ENCODE results near the gene CRK.
"Not testable (repeated sequence)": the region's sequence is repeated elsewhere in the genome, so short reads cannot be mapped to it uniquely, and the experiment has no call there.

Gene CRK

GRCh38 chr17:1462164-1463112 is 6.4 kb upstream of the CRK start:
- no peak for DNase-seq

DNA sequence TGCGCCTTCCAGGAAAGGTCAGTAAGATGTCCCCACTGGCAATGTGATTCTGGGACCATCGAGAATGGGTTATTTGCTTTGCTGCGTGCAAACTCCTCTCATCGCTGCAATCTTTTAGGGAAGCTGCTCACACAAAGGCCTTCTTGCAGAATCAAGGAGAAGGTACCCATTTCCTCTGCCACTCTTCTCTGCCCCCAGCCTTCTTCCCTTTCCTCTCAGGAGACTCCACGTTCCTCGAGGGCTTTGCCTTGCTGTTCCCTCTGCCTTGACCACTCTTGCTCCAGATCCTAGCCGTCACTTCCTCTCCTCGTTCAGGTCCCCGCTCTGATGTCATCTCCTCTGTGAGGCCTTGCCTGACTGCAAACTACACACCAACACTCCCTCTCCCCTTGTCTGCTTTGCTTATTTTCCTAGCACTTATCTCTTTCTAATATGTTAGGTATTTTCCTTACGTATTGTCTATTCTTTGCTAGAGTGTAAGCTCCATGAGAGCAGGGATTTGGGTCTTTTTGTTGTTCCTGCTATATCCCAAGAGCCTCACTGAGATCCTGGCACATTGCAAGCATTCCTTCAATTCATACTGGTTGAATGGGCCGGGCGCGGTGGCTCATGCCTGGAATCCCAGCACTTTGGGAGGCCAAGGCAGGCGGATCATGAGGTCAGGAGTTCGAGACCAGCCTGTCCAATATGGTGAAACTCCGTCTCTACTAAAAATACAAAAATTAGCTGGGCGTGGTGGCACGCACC is 5.3 kb upstream of the CRK start:
- DNase-seq: no peak

GRCh38 chr17:1460233-1460632 is 4.2 kb upstream of the CRK start:
- no peak for DNase-seq

GRCh38 chr17:1455291-1455796 is 688 bp downstream of the CRK start:
- peak; percentile 18 for DNase-seq

- DNase-seq: no peak
These were observed 1.5 kb downstream of the CRK start for GRCh38 chr17:1454541-1454940.

DNA sequence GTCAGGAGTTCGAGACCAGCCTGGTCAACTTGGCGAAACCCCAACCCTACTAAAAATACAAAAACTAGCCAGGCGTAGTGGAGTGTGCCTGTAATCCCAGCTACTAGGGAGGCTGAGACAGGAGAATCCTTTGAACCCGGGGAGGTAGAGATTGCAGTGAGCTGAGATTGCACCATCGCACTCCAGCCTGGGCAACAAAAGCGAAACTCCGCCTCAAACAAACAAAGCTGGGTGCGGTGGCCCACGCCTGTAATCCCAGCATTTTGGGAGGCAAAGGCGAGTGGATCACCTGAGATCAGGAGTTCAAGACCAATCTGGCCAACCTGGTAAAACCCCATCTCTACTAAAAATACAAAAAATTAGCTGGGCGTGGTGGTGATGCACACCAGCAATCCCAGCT is 2.3 kb downstream of the CRK start:
- not testable (repeated sequence) for DNase-seq

DNA sequence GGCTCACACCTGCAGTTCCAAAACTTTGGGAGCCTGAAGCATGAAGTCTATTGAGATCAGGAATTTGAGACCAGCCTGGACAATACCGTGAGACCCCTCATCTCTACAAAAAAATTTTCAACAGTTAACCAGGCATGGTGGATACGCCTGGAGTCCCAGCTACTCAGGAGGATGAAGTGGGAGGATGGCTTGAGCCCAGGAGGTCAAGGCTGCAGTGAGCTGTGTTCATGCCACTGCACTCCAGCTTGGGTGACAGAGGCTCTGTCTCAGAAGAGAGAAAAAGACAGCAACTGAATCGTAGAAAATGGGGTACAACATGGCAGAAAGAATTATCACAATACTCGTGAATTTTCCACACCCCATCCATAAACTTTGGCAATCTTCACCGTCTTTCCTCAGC is 3.2 kb downstream of the CRK start:
- DNase-seq: no peak

GRCh38 chr17:1450261-1450660 is 5.8 kb downstream of the CRK start:
- DNase-seq: not testable (repeated sequence)

- no peak for DNase-seq
These were observed 6.5 kb downstream of the CRK start for GRCh38 chr17:1449412-1449967.

GRCh38 chr17:1447052-1447451 is 9.0 kb downstream of the CRK start:
- DNase-seq: no peak

DNA sequence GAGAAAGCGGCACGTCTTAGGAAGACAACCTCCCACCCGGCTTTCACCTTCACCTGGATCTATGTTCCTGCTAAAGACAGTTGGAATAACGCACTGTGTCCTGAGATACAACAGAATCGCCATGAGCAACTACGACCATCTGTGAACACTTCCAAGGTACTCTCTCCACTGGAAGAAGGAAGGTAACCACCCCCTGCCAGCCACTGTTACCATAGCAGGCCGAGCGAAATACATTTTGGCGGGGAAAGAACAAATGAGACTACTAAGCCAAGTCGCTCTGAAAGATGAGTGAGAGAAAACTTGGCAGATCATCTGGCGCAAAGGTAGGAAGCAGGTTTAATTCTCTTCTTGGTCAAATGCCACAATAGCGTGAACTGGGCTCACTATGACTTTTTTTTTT is 9.8 kb downstream of the CRK start:
- DNase-seq: no peak

DNA sequence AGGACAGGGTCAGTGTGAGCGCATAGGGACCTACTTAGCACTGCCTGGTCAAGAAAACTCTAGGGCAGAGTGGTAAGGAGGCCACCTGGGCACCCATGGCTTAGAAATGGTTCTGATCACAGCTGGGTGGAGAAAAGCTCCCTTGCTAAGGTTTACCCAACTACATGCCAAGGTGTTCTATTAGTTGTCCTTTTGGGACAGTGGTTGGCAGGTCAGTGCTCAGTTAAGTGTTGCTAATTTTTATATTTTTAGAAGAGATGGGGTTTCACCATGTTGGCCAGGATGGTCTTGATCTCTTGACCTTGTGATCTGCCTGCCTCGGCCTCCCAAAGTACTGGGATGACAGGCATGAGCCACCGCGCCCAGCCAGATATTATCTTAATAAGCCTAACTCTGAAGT is 10.3 kb downstream of the CRK start:
- DNase-seq: not testable (repeated sequence)

- DNase-seq: not testable (repeated sequence)
These were observed 13.3 kb downstream of the CRK start for GRCh38 chr17:1442721-1443120.

DNA sequence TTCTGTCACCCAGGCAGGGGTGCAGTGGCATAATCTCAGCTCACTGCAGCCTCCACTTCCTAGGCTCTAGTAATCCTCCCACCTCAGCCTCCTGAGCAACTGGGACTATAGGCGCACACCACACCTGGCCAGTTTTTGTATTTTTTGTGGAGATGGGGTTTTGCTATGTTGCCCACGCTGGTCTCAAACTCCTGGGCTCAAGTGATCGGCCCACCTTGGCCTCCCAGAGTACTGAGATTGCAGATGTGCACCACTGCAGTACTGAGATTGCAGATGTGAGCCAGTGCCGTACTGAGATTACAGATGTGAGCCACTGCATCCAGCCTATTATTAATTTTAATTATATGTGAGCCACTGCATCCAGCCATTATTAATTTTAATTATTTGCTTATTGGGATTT is 13.8 kb downstream of the CRK start:
- DNase-seq: no peak

- DNase-seq: no peak
These were observed 15.1 kb downstream of the CRK start for GRCh38 chr17:1440921-1441320.

- DNase-seq: no peak
These were observed 17.4 kb downstream of the CRK start for GRCh38 chr17:1438593-1439083.

DNA sequence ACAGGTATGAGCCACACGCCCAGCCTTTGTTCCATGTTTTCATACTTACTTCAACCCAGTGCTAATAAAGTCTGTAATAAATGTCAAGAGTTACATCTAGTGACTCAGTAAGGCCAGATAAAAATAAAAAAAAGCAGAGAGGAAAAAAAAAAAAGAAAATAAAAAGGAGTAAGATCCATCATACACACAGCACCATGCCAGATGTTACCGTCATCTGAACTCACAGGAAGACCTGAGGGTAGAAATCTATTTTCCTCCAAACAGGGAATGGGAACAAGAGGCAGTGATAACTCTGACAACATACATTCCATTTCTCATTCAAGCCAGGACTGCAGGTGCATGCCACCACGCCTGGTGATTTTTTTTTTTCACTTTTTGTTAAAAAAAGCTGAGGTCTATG is 20.7 kb downstream of the CRK start:
- no peak for DNase-seq

DNA sequence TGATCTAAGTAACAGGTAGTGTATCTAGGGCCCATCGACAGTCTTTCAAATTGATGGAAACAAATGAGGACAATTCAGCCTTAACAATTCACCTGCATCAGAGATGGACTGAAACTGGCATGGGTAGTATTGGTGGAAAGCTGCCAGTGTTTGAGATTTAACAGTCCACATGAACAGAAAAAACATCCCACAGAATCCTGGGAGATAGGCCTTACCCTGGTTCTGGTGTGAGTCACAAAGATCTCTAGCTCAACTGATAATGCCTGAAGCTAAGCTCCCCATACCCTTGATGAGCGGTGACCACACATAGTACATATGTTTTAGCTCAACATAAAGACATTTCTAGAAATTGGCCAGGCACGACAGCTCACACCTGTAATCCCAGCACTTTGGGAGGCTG is 21.9 kb downstream of the CRK start:
- no peak for DNase-seq

DNA sequence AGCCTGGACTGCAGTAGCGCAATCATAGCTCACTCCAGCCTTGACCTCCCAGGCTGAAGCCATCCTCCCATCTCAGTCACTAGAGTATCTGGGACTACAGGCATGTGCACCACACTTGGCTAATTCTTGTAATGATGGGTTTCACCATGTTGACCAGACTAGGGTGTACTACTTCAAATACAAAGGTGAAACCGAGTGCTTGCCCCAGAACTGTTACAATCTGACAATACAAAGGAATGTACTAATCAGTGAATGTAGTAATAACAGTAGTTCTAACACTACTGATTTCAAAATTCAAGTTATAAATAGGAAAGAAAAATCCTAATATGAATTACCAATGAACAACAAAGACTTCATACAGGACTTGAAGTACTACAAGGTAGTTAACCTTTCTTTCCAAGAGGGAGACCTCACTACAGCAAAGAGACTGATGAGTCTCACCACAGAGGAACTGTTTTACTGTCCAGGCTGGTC is 24.4 kb downstream of the CRK start:
- no peak for DNase-seq

DNA sequence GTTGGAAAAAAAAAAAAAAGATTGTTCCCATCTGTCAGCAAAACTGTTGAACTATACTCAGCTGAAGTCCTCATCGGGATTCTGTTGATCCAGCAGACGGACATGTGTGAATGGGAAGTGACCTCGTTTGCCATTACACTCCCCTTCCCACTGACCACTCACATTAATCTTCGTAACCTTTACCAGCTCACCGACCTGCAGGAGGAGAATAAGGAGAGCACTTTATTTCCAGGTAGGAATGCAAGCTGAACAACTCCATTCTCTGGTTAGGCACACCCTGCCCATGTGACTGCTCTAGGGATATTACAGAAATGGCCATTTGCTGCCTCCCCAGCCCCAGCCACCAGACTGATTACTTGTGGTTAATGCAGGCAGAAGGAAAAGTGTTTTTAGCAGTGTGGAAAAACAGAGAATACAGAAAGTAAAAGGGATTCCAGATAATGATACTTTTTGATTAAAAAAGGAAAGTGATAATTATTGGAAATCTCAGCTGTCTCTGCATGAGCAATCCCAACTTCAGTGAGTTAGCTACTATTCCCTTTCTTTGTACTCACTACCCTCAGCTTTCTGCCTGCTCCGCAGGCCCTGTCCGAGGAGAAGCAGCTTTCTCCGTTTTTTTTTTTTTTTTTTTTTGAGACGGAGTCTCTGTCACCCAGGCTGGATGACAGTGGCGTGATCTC is 32.4 kb downstream of the CRK start:
- DNase-seq: no peak

GRCh38 chr17:1422885-1423284 is 33.1 kb downstream of the CRK start:
- DNase-seq: no peak

DNA sequence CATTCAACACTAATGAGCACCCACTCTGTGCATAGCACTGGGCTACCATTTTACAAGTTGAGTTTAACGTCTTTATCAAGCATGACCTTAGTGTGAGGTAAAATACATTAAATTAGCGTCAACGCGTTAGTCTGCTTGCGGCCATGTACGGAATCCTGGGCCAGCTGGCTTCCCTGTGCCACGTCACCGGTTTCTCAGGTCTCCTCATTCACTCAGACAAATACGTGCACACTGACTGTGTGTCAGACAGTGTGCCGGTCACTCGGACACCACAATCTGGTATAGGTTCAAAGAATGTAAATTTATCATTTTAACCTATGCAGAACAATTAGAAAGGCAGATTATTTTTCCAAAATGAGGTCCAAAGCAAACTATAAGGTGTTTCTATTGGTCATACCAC is 34.6 kb downstream of the CRK start:
- DNase-seq: no peak

DNA sequence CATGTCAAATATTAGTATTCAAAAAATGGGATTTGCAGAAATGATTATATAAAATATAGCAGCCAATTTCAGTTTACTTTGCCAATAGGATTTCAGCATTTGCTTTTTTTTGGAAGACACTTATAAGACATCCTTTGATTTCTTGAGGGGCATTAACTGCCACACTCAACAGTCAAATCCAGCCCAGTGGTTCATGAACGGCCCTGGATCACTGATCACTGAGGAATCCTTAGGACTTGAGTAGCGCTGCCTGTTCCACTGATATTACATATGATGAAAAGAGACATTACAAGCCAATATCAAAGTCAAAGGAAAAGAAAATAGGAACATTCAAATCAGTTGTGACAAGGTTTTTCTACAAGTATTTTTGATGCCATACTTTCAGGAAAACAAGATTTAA is 35.1 kb downstream of the CRK start:
- no peak for DNase-seq

Measured in T-helper 9 cell (primary cell).